ENCODE data around the gene KSR1. TPM values are rescaled to one million over a fixed set of nuclear protein-coding genes. Genes with fewer than 3 reads are reported as not detected.

The KSR1 gene
- total RNA-seq, 6 donors from 2014 or later: 23.0 to 94.3 (median 60.9) TPM

GRCh38 chr17:27593857-27594255 is 137.6 kb downstream of the KSR1 start:
- TF ChIP-seq POLR2AphosphoS5 (IDR thresholded peaks at IDR 0.05): no peak
- TF ChIP-seq EP300 (IDR thresholded peaks at IDR 0.05): no peak
- no peak for TF ChIP-seq POLR2A (IDR thresholded peaks at IDR 0.05)
- no peak for TF ChIP-seq CTCF (IDR thresholded peaks at IDR 0.05)
- no peak overlapping the region for H3K27ac ChIP-seq
- H3K36me3 ChIP-seq: peaks cover 0 to 70% (median 26%) of the 10 kb centered on the region in 4 donors
- H3K9me3 ChIP-seq: no peaks in the 10 kb centered on the region
- WGBS, 2 donors: 60 to 96% methylated on average over 1 to 3 of the region's 3 CpGs
- no peak for DNase-seq
- H3K4me1 ChIP-seq: no peaks in the 10 kb centered on the region
- H3K27me3 ChIP-seq: no peaks in the 10 kb centered on the region
- no peak overlapping the region for H3K4me3 ChIP-seq
- no peak for ATAC-seq (ENCODE audit: low FRiP score in 2 of 2)

GRCh38 chr17:27595208-27595607 is 139.0 kb downstream of the KSR1 start:
- WGBS, 2 donors: 82 to 94% methylated on average over 2 of the region's 2 CpGs
- no peaks in the 10 kb centered on the region for H3K9me3 ChIP-seq
- H3K27me3 ChIP-seq: no peaks in the 10 kb centered on the region
- DNase-seq (no peak), ATAC-seq (ENCODE audit: low FRiP score in 2 of 2) (no peak)
- H3K4me3 ChIP-seq: no peak overlapping the region
- H3K36me3 ChIP-seq: peaks cover 0 to 63% (median 23%) of the 10 kb centered on the region in 4 donors
- H3K27ac ChIP-seq: no peak overlapping the region
- H3K4me1 ChIP-seq: peaks cover 0 to 4% (median 0%) of the 10 kb centered on the region in 4 donors
- TF ChIP-seq CTCF (IDR thresholded peaks at IDR 0.05) (no peak), POLR2AphosphoS5 (IDR thresholded peaks at IDR 0.05) (no peak), EP300 (IDR thresholded peaks at IDR 0.05) (no peak), POLR2A (IDR thresholded peaks at IDR 0.05) (no peak)

- TF ChIP-seq POLR2AphosphoS5 (IDR thresholded peaks at IDR 0.05) (no peak), POLR2A (IDR thresholded peaks at IDR 0.05) (no peak), CTCF (IDR thresholded peaks at IDR 0.05) (no peak), EP300 (IDR thresholded peaks at IDR 0.05) (no peak)
- DNase-seq: no peak
- H3K9me3 ChIP-seq: no peaks in the 10 kb centered on the region
- 65 to 67% methylated on average over 4 of the region's 4 CpGs for WGBS, 2 donors
- no peak overlapping the region for H3K27ac ChIP-seq
- peaks cover 0 to 65% (median 24%) of the 10 kb centered on the region in 4 donors for H3K36me3 ChIP-seq
- no peak overlapping the region for H3K4me3 ChIP-seq
- peaks cover 0 to 4% (median 0%) of the 10 kb centered on the region in 4 donors for H3K4me1 ChIP-seq
- no peaks in the 10 kb centered on the region for H3K27me3 ChIP-seq
- no peak for ATAC-seq (ENCODE audit: low FRiP score in 2 of 2)
Measured at GRCh38 chr17:27596096-27596495, 139.8 kb downstream of the KSR1 start.

- Histone ChIP-seq H3K27ac (no peak overlapping the region), H3K4me1 (peaks cover 0 to 6% (median 2%) of the 10 kb centered on the region in 4 donors), H3K36me3 (peaks cover 0 to 61% (median 24%) of the 10 kb centered on the region in 4 donors), H3K4me3 (no peak overlapping the region), H3K27me3 (no peaks in the 10 kb centered on the region), H3K9me3 (no peaks in the 10 kb centered on the region)
- ATAC-seq (ENCODE audit: low FRiP score in 2 of 2): no peak
- no peak for DNase-seq
- 69 to 72% methylated on average over 9 of the region's 9 CpGs for WGBS, 2 donors
- TF ChIP-seq POLR2A (IDR thresholded peaks at IDR 0.05) (no peak), EP300 (IDR thresholded peaks at IDR 0.05) (no peak), CTCF (IDR thresholded peaks at IDR 0.05) (no peak), POLR2AphosphoS5 (IDR thresholded peaks at IDR 0.05) (no peak)
Measured at GRCh38 chr17:27596566-27597187, 140.4 kb downstream of the KSR1 start.

GRCh38 chr17:27597188-27597580 is 140.9 kb downstream of the KSR1 start:
- 89 to 92% methylated on average over 9 to 10 of the region's 10 CpGs for WGBS, 2 donors
- peaks cover 0 to 9% (median 2%) of the 10 kb centered on the region in 4 donors for H3K4me1 ChIP-seq
- TF ChIP-seq POLR2A (IDR thresholded peaks at IDR 0.05) (no peak), CTCF (IDR thresholded peaks at IDR 0.05) (no peak), POLR2AphosphoS5 (IDR thresholded peaks at IDR 0.05) (no peak), EP300 (IDR thresholded peaks at IDR 0.05) (no peak)
- no peak overlapping the region for H3K4me3 ChIP-seq
- no peaks in the 10 kb centered on the region for H3K9me3 ChIP-seq
- peaks cover 0 to 57% (median 24%) of the 10 kb centered on the region in 4 donors for H3K36me3 ChIP-seq
- no peaks in the 10 kb centered on the region for H3K27me3 ChIP-seq
- DNase-seq: no peak
- no peak for ATAC-seq (ENCODE audit: low FRiP score in 2 of 2)
- no peak overlapping the region for H3K27ac ChIP-seq

Measured in upper lobe of left lung (tissue), 6 donors.